GOT3 (cell line): ENCODE results near the gene ROM1.
A peak's percentile ranks its signal among the peaks of the same experiment; 100 is the strongest.
"Not testable (repeated sequence)": the region's sequence is repeated elsewhere in the genome, so short reads cannot be mapped to it uniquely, and the experiment has no call there.

ENCODE experiments used
- DNase-seq: peaks from one replicate; lab custom pipeline; 2025; ENCODE audit warnings: mixed read lengths; lab: John Stamatoyannopoulos, UW

The ROM1 gene

DNA sequence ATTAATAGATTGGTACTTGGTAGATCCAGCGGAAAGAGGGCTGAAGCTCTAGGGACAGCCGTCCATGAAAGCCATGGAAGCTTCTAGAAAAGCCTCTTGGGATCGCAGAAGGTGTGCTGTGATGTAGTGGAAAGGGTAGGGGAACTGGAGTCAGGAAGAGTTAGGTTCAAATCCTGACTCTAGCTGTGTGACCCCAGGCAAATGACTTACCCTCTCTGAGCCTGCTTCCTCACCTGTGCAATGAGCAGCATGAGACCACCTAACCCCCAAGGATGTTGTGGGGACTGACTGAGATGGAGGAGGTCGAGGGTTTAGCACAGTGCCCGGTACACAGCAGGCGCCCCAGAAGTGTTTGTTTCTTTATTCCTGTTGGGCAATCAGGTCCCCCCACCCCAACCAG is 2.7 kb upstream of the ROM1 start:
- DNase-seq = no peak

DNA sequence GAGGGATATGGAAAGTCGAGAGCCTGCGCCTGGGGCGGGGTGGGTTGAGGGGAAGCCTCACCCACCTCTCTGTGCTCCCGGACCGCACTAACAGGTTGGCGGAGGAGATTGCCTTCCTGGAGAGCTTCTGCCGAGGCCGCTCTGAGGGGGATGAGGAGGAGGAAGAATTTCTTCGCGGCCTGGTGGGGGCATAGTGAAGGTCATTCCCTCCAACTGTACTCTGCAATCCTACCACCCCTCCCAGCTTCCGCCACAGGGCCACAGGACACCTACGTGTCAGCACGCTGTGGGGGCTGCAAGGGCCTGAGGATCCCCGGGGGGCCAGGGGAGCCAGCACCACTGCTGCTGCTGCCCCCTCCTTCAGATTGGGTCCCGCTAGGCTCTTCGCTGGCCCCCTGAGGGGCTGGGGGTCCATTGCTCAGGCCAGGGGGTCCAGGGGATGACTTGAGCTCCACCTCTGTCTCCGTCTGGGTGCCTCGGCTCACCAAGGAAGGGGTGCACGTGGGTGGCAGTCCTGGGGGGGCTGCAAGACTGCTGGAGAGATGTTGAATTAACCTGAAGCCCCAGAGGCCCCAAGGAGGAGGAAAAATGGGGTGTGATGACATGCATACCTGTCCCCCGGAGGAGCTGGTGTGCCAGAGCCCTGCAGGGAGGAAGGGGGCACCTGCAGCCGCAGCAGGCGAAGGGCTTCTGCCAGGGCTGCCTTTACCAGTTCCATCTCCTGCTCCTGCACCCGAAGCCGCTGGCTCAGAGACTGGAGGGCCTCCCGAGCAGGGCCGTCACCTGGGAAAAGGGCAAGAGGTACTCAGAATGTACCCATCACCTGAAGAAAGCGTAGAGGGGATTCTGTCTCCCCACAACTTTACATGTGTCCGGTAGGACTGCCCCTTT is 2.0 kb upstream of the ROM1 start:
- no peak for DNase-seq

DNA sequence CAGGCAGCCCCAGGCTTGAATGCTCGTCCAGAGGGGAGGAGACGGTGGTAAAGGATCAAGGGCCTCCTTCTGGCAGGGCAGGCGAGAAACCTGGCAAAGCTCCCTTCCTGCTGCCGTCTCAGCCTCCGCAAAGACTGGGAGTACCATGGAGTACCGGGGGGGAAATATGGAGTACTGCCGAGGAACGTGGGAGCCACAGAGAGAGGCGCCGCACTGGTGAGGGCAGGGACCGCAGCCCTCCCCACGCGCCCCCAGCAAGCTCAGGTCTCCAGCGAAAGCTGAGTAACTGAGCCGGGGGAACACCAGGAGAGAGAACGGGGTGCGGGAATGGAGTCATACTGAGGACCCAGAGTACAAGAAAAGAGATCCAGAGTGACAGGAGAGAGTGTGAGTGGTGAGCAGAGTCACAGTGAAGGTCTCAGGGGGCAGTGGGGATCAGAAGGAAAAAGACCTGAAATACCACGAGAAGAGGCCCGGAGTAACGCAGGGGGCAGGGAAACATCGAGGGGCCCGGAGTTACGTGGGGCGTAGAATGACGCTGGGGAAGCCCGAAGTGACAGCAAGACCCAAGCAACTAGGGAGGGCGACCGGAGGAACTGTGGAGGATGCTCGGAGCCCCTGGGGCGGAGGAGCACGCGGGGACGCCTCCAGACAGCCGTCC is 1.2 kb upstream of the ROM1 start:
- DNase-seq = no peak

DNA sequence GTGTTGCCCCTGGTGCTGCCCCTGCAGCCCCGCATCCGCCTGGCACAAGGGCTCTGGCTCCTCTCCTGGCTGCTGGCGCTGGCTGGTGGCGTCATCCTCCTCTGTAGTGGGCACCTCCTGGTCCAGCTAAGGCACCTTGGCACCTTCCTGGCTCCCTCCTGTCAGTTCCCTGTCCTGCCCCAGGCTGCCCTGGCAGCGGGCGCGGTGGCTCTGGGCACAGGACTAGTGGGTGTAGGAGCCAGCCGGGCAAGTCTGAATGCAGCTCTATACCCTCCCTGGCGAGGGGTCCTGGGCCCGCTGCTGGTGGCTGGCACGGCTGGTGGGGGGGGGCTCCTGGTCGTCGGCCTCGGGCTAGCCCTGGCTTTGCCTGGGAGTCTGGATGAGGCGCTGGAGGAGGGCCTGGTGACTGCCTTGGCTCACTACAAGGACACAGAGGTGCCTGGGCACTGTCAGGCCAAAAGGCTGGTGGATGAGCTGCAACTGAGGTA is 278 bp downstream of the ROM1 start:
- DNase-seq = no peak

DNA sequence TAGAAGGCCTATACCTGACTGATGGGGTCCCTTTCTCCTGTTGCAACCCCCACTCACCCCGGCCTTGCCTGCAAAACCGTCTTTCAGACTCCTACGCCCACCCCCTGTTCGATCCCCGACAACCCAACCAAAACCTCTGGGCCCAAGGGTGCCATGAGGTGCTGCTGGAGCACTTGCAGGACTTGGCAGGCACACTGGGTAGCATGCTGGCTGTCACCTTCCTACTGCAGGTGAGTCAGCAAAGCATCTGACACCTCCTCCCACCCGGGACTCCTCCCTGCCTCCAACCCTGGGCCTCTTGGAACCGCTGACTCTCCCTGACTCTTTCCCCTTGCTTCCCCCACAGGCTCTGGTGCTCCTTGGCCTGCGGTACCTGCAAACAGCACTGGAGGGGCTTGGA is 1.2 kb downstream of the ROM1 start:
- DNase-seq = no peak

DNA sequence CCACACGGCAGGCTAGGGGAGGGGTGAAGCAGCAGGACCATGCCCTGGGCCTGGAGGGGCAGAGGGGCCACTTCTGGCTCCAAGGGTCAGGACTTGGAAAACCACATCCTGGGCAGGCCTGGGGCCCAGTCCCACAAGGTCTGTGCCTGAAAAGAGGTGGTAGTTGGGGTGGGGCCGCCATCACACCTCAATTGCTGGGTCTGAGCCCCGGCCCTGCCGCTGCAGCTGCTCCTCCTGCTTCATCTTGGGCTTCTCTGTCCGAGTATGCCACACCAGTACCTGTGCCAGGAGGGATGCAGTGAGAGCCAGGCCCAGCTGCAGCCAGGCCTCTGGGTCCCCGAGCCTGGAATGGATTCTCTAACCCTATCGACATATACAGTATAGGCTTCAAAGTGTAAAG is 2.5 kb downstream of the ROM1 start:
- no peak for DNase-seq

DNA sequence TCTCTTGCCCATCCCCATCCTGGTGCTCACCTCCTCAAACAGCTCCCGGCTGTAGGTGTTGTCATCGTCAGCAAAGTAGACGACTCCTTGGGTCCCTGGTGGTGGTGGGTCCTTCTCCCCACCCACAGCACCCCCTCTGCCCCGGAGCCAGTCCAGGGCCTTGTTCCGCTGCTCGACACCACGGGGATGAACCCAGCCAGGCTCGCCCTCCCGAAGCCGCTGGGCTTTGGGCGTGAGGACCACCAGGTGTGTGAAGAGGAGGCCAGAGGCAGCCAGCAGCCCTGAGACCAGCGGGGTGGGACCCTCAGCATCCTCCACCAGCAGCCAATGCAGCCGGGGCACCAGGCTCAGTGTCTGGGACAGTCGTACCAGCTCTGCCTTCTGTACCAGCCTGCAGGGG is 3.9 kb downstream of the ROM1 start:
- not testable (repeated sequence) for DNase-seq

DNA sequence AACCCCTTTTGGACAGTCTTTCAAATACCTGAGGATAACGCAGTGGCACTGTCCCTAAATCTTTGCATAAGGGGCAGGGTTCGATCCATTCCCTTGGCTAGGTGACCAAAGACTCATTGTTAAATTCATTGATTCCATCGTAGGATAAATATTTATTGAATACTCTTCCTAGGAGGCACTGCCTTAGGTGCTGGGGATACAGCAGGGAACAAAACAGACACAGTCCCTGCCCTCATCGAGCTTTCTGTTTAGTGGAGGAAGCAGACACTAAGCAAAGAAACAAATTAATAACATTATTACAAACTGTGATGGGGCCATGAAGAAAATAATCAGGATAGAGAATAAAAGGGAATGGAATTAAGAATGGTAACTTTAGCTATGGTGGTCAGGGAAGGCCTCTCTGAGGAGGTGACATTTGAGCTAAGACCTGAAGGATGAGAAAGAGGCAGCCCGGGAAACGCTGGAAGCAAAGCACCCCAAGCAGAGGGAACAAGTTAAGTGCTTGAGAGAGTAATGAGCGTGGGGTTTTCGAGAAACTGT is 8.0 kb downstream of the ROM1 start:
- no peak for DNase-seq

DNA sequence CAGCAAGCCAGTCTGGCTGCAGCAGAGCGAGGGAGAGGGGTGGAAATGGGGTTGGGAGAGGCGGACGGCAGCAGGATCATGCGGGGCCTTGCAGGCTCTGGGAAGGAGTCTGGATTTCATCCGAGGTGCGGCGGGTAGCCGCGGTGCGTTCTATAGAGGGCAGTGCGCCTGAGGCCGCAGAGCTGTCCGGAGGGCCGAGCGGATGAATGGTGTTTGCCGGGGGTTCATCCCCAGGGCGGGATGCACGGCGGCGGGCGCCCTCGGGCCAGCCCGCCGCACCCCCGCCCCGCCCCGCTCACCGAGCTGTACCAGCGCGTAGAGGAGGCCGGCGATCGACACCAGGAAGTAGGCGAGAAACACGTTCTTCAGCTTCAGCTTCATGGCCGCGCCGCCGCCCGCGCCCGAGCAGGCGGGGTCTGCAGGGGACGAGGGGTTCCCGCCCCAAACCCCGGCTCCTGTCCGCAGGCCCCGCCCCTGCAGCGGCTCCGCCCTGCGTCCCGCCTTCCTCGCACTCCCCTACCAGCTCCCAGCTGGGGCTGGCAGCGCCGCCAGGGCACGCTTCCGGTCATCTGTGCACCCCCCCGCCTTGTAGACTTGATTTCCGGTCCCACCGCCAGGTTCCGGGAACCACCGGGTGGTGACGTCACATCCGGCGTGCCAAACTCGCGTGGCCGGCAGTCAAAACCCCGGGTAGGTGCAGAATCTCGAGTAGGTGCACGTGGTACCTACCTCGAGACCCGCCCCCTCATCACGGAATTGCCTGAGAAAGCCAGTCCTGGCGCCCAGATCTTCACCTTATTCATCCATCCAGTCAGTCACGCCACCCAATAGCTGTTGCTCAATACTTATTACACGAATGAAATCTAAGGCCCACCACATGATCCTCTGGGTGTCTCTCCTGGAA is 8.8 kb downstream of the ROM1 start, which contains the start of gene B3GAT3:
TSS of gene B3GAT3 (minus strand) at position 420 of the 904 bp plus-strand sequence. CDS start at position 381, 39 bp downstream.
- DNase-seq = peak; percentile 96

DNA sequence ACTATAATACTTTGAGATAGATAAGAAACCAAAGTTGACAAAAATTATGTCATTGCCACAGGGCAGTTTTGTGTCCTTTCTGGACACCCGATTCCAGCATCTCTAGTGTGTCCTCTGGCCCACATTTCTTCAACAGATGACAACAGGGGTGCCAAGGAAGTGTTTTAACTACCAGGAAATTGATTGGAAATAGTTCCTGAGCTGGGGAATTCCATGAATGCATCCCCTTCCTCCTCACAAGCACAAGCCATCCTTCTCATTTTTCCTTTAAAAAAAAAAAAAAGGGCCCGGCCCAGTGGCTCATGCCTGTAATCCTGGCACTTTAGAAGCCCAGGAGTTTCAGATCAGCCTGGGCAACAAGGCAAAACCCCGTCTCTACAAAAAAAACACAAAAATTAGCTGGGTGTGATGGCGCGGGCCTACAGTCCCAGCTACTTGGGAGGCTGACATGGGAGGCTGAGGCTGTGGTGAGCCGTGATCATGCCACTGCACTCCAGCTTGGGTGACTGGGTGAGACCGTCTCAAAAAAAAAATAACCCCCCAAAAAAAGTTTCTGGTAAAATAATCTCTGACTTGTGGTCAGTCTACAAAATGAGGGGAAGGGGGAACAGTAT is 9.5 kb downstream of the ROM1 start:
- DNase-seq = no peak

DNA sequence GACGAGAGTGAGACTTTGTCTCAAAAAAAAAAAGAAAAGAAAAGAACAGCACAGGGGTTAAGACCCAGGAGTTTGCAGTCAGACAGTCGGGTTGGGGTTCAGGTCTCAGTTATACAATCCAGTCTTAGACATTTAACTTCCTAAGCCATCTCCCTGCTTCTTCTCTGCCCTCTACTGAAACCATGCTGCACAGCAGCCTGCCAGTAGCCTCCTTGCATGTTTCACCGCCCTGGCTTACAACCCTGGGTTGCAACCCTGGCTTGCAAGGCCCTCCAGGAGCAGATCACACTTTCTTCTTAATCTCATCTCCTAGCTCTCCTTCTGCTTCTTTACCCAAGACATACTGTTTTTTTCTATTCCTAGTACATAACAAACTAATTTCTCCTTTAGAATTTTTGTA is 14.7 kb downstream of the ROM1 start:
- no peak for DNase-seq

DNA sequence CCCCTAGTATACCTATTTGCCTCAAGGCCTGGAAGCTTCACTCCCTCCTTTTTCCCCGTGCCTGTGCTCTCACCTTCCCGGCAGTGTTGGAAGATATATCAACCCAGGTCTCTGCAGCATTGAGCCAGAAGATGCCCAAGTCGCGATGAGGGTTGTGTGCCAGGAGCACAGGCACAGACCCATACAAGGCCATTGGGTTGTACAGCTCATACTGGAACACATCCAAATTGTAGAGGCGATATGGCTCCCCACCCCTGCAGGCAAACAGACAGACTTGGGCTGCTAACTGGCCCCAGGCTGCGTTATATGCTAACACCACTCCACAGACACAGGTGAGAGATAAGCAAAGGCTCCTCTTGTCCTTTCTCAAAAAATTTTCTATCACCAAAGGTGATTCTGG is 19.4 kb downstream of the ROM1 start:
- no peak for DNase-seq

DNA sequence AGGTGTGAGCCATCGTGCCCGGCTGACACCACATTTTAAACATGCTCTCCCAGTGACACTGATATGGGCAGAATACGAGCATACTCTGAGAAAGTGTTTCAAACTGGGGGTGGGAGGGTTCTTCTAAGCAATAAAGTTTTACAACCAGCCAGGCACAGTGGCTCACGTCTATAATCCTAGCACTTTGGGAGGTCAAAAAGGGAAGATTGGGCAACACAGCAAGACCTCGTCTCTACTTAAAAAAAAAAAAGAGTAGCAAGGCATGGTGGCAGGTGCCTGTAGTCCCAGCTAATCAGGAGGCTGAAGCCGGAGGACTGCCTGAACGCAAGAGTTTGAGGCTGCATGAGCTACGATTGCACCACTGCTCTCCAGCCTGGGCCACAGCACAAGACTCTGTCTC is 31.2 kb downstream of the ROM1 start:
- DNase-seq = no peak

DNA sequence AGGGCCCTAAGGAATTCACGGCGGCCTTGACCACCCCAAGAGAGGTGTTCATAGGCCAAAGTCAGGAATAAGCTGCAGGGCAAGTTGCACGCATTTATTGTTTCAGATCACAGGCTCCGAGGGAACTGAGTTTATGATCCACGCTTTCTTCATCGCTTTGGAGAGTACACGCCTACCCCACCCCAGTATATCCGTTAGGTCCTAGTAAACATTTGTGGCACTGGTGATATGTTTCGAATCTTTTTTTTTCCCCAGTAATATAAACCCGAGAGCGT is 32.6 kb downstream of the ROM1 start:
- no peak for DNase-seq

DNA sequence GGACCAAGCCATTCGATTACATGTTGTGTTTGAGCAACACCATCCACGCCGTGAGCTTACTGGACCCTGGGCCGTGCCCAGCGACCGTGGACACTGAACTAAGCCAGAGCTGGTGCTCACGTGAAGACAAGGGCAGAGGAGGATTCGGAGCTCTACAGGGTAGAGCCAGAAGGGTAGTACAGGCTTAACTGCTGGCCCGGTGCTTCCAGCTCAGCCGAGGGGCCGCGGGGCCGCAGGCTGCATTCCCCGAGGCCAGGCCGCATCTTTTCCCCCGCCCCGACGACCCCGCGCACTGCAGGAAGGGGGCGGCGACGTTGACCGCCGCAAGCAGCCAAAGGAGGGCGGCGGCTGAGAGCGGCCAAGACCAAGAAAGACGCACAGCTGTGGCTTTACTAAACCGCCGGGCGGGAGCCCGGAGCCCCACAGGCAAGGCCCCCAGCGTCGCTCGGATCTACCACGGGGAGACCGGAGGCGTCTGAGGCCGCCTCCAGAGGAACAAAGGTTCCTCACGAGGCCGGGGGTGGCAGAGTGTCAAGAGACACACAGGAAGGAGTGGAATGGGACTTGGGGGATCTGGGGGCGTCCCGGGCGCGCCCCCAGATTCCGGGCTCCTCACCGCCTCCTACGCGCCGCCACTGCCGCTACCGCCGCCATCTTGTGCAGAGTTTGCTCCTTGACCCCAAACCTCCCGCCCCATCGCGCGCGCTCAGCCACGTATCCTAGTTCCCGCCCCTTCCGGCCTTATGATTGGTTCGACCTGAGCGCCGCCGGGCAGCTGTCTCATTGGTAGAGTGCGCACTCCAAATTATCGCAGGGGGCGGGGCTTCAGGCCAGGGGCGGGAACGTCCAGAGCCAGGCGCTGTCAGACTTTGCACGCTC is 33.1 kb downstream of the ROM1 start, which contains the start of gene GANAB:
TSS of gene GANAB (minus strand) at position 668 of the 879 bp plus-strand sequence. CDS start at position 654, 14 bp downstream.
- DNase-seq = peak; percentile 92

DNA sequence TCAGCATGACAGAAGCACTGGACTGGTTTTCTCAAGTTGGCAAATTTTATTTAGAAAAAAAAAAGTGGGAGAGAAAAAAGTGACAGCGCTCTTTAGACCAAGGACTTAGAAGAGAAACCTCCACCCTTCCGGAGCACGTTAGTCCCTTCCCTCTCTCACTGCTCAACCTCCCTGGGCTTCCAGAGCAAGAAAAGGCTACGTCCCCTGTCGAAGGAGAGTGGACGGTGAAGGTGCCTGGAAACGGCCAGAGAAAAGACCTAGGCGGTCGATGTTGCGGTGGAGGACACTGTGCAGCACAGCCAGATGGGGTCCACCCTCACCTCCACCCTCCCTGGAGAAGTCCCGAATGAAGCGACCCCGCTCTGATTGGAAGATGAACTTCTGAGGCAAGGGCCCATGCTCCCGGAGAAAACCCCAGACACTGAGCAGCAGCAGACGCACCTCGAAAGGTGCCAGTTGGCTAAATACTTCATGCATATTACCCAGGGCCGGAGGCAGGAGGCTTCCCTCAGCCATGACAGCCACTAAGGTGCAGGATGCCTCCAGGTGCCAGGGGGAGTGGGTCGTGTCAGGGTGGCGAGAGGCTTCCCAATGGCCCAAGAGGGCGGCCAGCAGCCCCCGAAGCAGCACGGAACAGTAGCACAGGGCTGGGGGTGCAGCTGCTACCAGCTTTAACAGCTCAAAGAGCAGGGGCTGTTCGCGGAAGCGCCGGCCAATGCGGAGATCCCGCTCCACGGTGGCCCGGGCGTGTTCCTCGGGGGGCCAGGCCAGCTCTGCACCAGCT is 34.0 kb downstream of the ROM1 start:
- no peak for DNase-seq

DNA sequence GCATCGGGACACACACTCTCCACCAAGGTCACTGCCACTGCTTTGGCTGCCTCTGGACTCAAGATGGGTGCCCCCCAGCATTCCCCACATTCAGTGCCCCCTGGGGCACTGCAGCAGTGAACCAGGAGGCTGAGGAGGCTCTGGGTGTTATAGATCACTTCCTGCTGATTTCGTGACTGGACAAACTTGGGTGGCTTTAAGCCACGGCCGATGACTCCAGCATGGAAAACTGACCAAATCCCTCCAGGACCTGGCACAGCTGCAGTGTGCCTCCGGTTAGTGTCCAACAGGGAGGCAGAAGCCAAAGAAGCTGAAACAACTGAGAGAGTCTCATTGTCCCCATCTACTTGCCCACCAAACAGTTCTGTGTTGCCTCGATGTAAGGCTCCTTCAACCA is 34.5 kb downstream of the ROM1 start:
- DNase-seq = peak; percentile 22

DNA sequence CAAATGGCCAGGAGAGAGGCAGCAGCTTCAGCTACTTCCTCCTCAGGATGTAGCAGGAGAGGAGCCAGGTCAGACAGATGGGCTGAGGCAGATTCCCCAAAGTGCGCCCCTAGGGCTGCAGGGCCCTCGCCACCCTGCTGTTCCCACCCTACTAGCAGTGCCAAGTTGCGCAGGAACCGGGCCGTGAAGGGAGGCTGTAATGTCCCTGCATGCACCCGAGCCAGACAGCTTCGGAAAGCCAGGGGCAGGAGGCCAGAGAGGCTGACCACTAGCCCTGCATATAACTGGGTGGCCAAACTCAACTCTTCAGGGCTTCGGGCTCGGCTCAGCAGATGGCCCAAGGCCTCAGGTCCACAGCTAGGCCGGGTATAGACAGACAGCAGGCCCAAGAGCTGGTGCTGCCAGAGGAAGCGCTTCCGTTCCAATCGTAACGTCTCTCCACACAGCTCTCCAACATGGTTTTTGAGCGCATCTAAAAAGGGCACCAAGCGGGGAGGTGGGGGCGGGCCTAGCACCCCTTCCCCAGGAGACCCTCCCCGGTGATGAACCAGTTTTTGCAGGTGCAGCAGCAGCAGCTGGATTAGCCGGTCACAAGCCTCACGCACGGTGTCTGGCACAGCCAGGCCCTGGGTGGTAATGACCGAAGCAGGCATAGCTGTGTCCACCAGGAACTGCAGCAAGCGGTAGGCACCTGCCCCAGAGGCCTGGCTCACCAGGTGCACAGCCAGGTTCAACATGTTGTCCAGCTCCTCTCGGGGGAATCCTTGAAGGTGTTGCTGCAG is 35.3 kb downstream of the ROM1 start:
- DNase-seq = no peak

DNA sequence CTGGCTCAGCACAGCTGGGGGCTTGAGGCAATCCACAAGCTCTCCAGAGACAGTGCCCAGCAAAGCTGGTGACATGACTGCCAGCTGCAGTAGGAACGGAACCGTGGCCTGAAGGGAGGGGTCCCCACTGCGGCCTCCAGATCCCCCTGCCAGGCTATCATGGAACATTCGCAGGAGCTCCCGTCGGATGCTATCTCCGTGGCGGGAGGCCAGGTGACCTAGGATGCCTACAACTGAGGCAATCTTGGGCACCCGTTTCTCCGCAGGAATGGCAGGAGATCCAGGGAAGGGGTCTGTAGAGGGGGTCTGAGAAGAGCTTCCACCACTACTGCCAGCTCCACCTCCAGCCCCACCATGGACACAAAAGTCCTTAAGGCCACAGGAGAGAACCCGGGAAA is 35.9 kb downstream of the ROM1 start:
- no peak for DNase-seq
